Trophoblast cell (in vitro differentiated cells and primary cell): ENCODE data around the gene METRNL.
A peak's percentile ranks its signal among the peaks of the same experiment; 100 is the strongest.

Experiments
- DNase-seq, 2 donors: peaks; one replicate each; pipeline ENCODE4 v3.0.0-alpha.2; 2016
- H2AFZ ChIP-seq: 2 replicates; pipeline ENCODE4 v1.6.1; 2013; ENCODE audit warnings: low read length, moderate library complexity, mild to moderate bottlenecking; ENCODE audit not compliant: insufficient read depth, poor library complexity
- H2AK5ac ChIP-seq: 2 replicates; pipeline ENCODE4 v1.6.1; 2013; ENCODE audit warnings: mild to moderate bottlenecking, low read length
- H2BK120ac ChIP-seq: 2 replicates; pipeline ENCODE4 v1.6.1; 2013; ENCODE audit warnings: low read length, mild to moderate bottlenecking, moderate library complexity; ENCODE audit not compliant: insufficient read depth, poor library complexity
- H2BK12ac ChIP-seq: 2 replicates; pipeline ENCODE4 v1.6.1; 2013; ENCODE audit warnings: mild to moderate bottlenecking, low read length, moderate library complexity
- H2BK5ac ChIP-seq: 2 replicates; pipeline ENCODE4 v1.6.1; 2013; ENCODE audit warnings: low read length, low read depth, moderate library complexity, mild to moderate bottlenecking; ENCODE audit not compliant: poor library complexity
- H3K14ac ChIP-seq: 2 replicates; pipeline ENCODE4 v1.6.1; 2013; ENCODE audit warnings: mild to moderate bottlenecking, low read length
- H3K18ac ChIP-seq: 2 replicates; pipeline ENCODE4 v1.6.1; 2013; ENCODE audit warnings: mild to moderate bottlenecking, low read length
- H3K23ac ChIP-seq: 2 replicates; pipeline ENCODE4 v1.6.1; 2013; ENCODE audit warnings: low read length
- H3K27ac ChIP-seq: 2 replicates; pipeline ENCODE4 v1.5.1; 2013; ENCODE audit warnings: low read depth, mild to moderate bottlenecking, inconsistent platforms, low read length, moderate library complexity
- H3K27me3 ChIP-seq: 2 replicates; pipeline ENCODE4 v1.6.1; 2013; ENCODE audit warnings: inconsistent platforms, mild to moderate bottlenecking, low read length, moderate library complexity; ENCODE audit not compliant: insufficient read depth
- H3K36me3 ChIP-seq, 2 experiments: 1 replicate in 1 of 2; 2 replicates in 1 of 2; pipeline ENCODE4 v1.6.1; 2013; ENCODE audit warnings: low read length in 2 of 2, mild to moderate bottlenecking in 2 of 2, moderate library complexity in 1 of 2; ENCODE audit not compliant: insufficient read depth in 2 of 2, control insufficient read depth in 1 of 2
- H3K4ac ChIP-seq: 2 replicates; pipeline ENCODE4 v1.6.1; 2013; ENCODE audit warnings: low read depth, mild to moderate bottlenecking, low read length, moderate library complexity
- H3K4me1 ChIP-seq, 2 experiments: 1 replicate in 1 of 2; 2 replicates in 1 of 2; pipeline ENCODE4 v1.6.1; 2013; ENCODE audit warnings: low read length in 2 of 2, mild to moderate bottlenecking in 2 of 2, moderate library complexity in 1 of 2; ENCODE audit not compliant: insufficient read depth in 2 of 2, control insufficient read depth in 1 of 2
- H3K4me2 ChIP-seq: 2 replicates; pipeline ENCODE4 v1.6.1; 2013; ENCODE audit warnings: inconsistent platforms, mild to moderate bottlenecking, low read length, moderate library complexity
- H3K4me3 ChIP-seq: 2 replicates; pipeline ENCODE4 v1.5.1; 2013; ENCODE audit warnings: mild to moderate bottlenecking, low read depth, low read length, inconsistent platforms
- H3K79me1 ChIP-seq: one replicate; pipeline ENCODE4 v1.6.1; 2013; ENCODE audit warnings: low read length
- H3K79me2 ChIP-seq: 2 replicates; pipeline ENCODE4 v1.6.1; 2013; ENCODE audit warnings: low read length, mild to moderate bottlenecking; ENCODE audit not compliant: control insufficient read depth, insufficient read depth, poor library complexity
- H3K9ac ChIP-seq: 2 replicates; pipeline ENCODE4 v1.6.1; 2013; ENCODE audit warnings: mild to moderate bottlenecking, low read length
- H3K9me3 ChIP-seq: 2 replicates; pipeline ENCODE4 v1.6.1; 2013; ENCODE audit warnings: low read depth, mild to moderate bottlenecking, control low read depth, inconsistent platforms, low read length; ENCODE audit not compliant: insufficient read depth
- H4K12ac ChIP-seq: 2 replicates; pipeline ENCODE4 v1.6.1; 2013; ENCODE audit warnings: low read depth, mild to moderate bottlenecking, low read length, moderate library complexity
- H4K8ac ChIP-seq: 2 replicates; pipeline ENCODE4 v1.6.1; 2013; ENCODE audit warnings: low read depth, mild to moderate bottlenecking, low read length, moderate library complexity
- H4K91ac ChIP-seq: one replicate; pipeline ENCODE4 v1.6.1; 2013; ENCODE audit warnings: low read depth, mild to moderate bottlenecking, low read length, moderate library complexity
- WGBS: extraction: QIAGEN DNeasy Blood & Tissue Kit; methylation state at CpG from one replicate; pipeline ENCODE4 v1.1.7; 2013; ENCODE audit warnings: missing lambda C conversion rate; ENCODE audit not compliant: insufficient read length, insufficient coverage; ENCODE audit errors: extremely low coverage; 5-methylcytosine and 5-hydroxymethylcytosine counted together

The METRNL gene

GRCh38 chr17:83094291-83094690, 14.9 kb downstream of the METRNL start:
- peaks cover 7% of the 10 kb centered on the region for H3K9me3 ChIP-seq
- no peak overlapping the region for H4K12ac ChIP-seq
- H3K27ac ChIP-seq = no peak overlapping the region
- no peak overlapping the region for H3K9ac ChIP-seq
- H2BK120ac ChIP-seq = no peak overlapping the region
- H3K4me3 ChIP-seq = no peak overlapping the region
- H2BK12ac ChIP-seq = no peak overlapping the region
- no peak overlapping the region for H3K18ac ChIP-seq
- H3K4me1 ChIP-seq = peaks cover 27 to 39% of the 10 kb centered on the region in 2 experiments
- H2AFZ ChIP-seq = no peak overlapping the region
- no peak for DNase-seq
- H4K91ac ChIP-seq = no peak overlapping the region
- H3K14ac ChIP-seq = no peak overlapping the region
- H3K36me3 ChIP-seq = peaks cover 61% of the 10 kb centered on the region in 2 experiments
- WGBS = no CpG with 5 or more reads among the region's 32 CpGs
- no peak overlapping the region for H4K8ac ChIP-seq
- no peak overlapping the region for H2AK5ac ChIP-seq
- H3K4ac ChIP-seq = no peak overlapping the region
- peaks cover 10% of the 10 kb centered on the region for H3K79me2 ChIP-seq
- H3K79me1 ChIP-seq = peaks cover 5% of the 10 kb centered on the region
- no peak overlapping the region for H2BK5ac ChIP-seq
- no peak overlapping the region for H3K23ac ChIP-seq
- no peaks in the 10 kb centered on the region for H3K27me3 ChIP-seq
- no peak overlapping the region for H3K4me2 ChIP-seq

GRCh38 chr17:83095016-83095415, 15.6 kb downstream of the METRNL start:
- no peak overlapping the region for H3K9ac ChIP-seq
- no peak overlapping the region for H2BK120ac ChIP-seq
- H2BK12ac ChIP-seq = no peak overlapping the region
- no peak overlapping the region for H4K91ac ChIP-seq
- H4K8ac ChIP-seq = no peak overlapping the region
- no peak overlapping the region for H3K23ac ChIP-seq
- H3K4me3 ChIP-seq = no peak overlapping the region
- H3K79me2 ChIP-seq = peaks cover 10% of the 10 kb centered on the region
- peaks cover 7% of the 10 kb centered on the region for H3K9me3 ChIP-seq
- peaks cover 5% of the 10 kb centered on the region for H3K79me1 ChIP-seq
- H2AK5ac ChIP-seq = no peak overlapping the region
- H3K4me2 ChIP-seq = no peak overlapping the region
- H3K18ac ChIP-seq = peak overlapping the region; percentile 30
- no peak overlapping the region for H2BK5ac ChIP-seq
- H2AFZ ChIP-seq = no peak overlapping the region
- DNase-seq = no peak
- H3K27ac ChIP-seq = no peak overlapping the region
- H4K12ac ChIP-seq = no peak overlapping the region
- H3K4ac ChIP-seq = no peak overlapping the region
- no CpG with 5 or more reads among the region's 23 CpGs for WGBS
- H3K27me3 ChIP-seq = no peaks in the 10 kb centered on the region
- peaks cover 33 to 39% of the 10 kb centered on the region in 2 experiments for H3K4me1 ChIP-seq
- no peak overlapping the region for H3K14ac ChIP-seq
- H3K36me3 ChIP-seq = peaks cover 55 to 57% of the 10 kb centered on the region in 2 experiments

- H4K91ac ChIP-seq = no peak overlapping the region
- WGBS = no CpG with 5 or more reads among the region's 26 CpGs
- no peak overlapping the region for H2AFZ ChIP-seq
- no peak overlapping the region for H3K4me2 ChIP-seq
- H4K12ac ChIP-seq = no peak overlapping the region
- H3K79me1 ChIP-seq = peaks cover 5% of the 10 kb centered on the region
- no peak overlapping the region for H3K4ac ChIP-seq
- no peak overlapping the region for H3K18ac ChIP-seq
- no peak overlapping the region for H4K8ac ChIP-seq
- no peak overlapping the region for H2BK12ac ChIP-seq
- peak in 1 of 2 donors; percentile 14 for DNase-seq
- H3K36me3 ChIP-seq = peaks cover 43 to 45% of the 10 kb centered on the region in 2 experiments
- no peak overlapping the region for H3K9ac ChIP-seq
- H3K14ac ChIP-seq = no peak overlapping the region
- H3K27me3 ChIP-seq = no peaks in the 10 kb centered on the region
- no peak overlapping the region for H2BK5ac ChIP-seq
- no peak overlapping the region for H3K23ac ChIP-seq
- peaks cover 3% of the 10 kb centered on the region for H3K79me2 ChIP-seq
- H2BK120ac ChIP-seq = no peak overlapping the region
- peaks cover 7% of the 10 kb centered on the region for H3K9me3 ChIP-seq
- H3K4me3 ChIP-seq = no peak overlapping the region
- H3K27ac ChIP-seq = no peak overlapping the region
- no peak overlapping the region for H2AK5ac ChIP-seq
- peaks cover 22 to 28% of the 10 kb centered on the region in 2 experiments for H3K4me1 ChIP-seq
Measured at GRCh38 chr17:83096401-83097224, 17.2 kb downstream of the METRNL start.

GRCh38 chr17:83097831-83098230, 18.4 kb downstream of the METRNL start:
- no peak overlapping the region for H2BK12ac ChIP-seq
- no peak overlapping the region for H3K23ac ChIP-seq
- no peak overlapping the region for H3K14ac ChIP-seq
- no peak overlapping the region for H3K9ac ChIP-seq
- no CpG with 5 or more reads among the region's 14 CpGs for WGBS
- H2BK120ac ChIP-seq = no peak overlapping the region
- no peak overlapping the region for H4K91ac ChIP-seq
- H2BK5ac ChIP-seq = no peak overlapping the region
- no peak overlapping the region for H3K18ac ChIP-seq
- no peak overlapping the region for H4K8ac ChIP-seq
- peaks cover 7% of the 10 kb centered on the region for H3K9me3 ChIP-seq
- H4K12ac ChIP-seq = no peak overlapping the region
- peaks cover 35 to 40% of the 10 kb centered on the region in 2 experiments for H3K36me3 ChIP-seq
- no peak overlapping the region for H3K4me2 ChIP-seq
- no peak overlapping the region for H3K27ac ChIP-seq
- no peak overlapping the region for H3K4me3 ChIP-seq
- H3K79me2 ChIP-seq = no peaks in the 10 kb centered on the region
- H3K4ac ChIP-seq = no peak overlapping the region
- H3K79me1 ChIP-seq = peaks cover 2% of the 10 kb centered on the region
- no peak overlapping the region for H2AK5ac ChIP-seq
- H3K27me3 ChIP-seq = no peaks in the 10 kb centered on the region
- peaks cover 27 to 32% of the 10 kb centered on the region in 2 experiments for H3K4me1 ChIP-seq
- H2AFZ ChIP-seq = no peak overlapping the region
- no peak for DNase-seq
